Measurements from ENCODE around the gene LEUTX. TPM values are rescaled to one million over a fixed set of nuclear protein-coding genes. Genes with fewer than 3 reads are reported as not detected.
"Not testable (repeated sequence)": the region's sequence is repeated elsewhere in the genome, so short reads cannot be mapped to it uniquely, and the experiment has no call there.

Gene LEUTX
- total RNA-seq, 1 donor from 2014 or later, result not detected

GRCh38 chr19:39788244-39788643 lies 9.6 kb downstream of the LEUTX start:
- DNase-seq, result no peak

DNA sequence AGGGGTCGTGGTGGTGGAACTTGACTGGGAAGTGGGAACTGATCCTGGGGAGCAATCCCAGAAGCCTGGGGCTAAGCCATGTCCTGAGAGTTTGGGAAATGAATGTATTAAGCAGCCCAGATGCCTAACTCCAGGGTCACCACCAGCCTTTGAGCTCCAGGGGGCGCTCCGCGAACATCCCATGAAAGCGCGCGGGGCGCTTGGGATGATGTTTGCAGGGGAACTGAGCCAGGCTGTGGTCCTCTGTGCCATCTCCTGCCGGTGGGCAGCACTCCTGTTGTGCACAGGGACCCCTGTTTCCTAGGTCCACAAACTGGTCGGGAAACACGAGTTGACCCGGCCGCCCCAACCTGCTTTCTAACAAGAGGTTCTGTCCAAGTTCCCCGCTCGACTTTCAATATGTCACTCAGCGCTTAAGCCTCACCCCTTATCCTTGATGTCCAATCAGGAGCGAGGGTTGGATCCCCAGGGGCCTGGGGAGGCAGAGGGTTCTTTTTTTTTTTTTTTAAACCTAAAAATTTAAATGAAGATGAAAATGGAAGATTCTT lies 14.4 kb downstream of the LEUTX start:
- peak; percentile 85 for DNase-seq

GRCh38 chr19:39795001-39795400 lies 16.3 kb downstream of the LEUTX start:
- DNase-seq, result no peak

- no peak for DNase-seq
Observed at GRCh38 chr19:39796000-39796498, 17.4 kb downstream of the LEUTX start.

GRCh38 chr19:39797083-39797482 lies 18.4 kb downstream of the LEUTX start:
- no peak for DNase-seq

- DNase-seq, result no peak
Observed at GRCh38 chr19:39802958-39803357, 24.3 kb downstream of the LEUTX start.

DNA sequence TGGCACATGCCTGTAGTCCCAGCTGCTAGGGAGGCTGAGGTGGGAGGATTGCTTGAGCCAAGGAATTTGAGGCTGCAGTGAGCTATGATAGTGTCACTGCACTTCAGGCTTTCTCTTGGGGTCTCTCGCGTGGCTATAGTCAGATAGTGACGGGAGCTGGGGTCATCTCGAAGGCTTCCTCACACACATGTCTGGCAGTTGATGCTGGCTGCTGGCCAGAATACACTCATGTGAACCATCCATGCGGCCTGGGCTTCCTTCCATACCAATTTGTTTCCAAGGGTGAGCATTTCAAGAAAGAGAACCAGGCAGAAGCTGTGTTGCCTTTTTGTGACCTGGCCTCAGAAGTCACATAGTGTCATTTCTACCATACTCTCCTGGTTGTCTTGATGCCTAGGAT lies 26.4 kb downstream of the LEUTX start:
- DNase-seq, result no peak

GRCh38 chr19:39807846-39808364 lies 29.3 kb downstream of the LEUTX start:
- no peak for DNase-seq

DNA sequence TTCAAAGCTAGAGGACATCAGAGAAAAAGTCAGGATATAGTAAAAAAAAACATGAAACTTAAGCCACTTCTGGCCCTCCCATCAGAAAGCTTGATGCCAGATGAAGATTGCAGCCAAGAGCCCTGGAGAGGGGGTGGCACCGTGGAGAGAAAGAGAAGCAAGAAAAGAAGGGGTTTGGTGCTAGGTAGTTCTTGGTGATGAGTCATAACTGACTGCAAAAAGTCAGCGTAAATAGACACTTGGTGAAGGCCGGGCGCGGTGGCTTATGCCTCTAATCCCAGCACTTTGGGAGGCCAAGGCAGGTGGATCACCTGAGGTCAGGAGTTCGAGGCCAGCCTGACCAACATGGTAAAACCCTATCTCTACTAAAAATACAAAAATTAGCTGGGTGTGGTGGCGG lies 30.0 kb downstream of the LEUTX start:
- not testable (repeated sequence) for DNase-seq

DNA sequence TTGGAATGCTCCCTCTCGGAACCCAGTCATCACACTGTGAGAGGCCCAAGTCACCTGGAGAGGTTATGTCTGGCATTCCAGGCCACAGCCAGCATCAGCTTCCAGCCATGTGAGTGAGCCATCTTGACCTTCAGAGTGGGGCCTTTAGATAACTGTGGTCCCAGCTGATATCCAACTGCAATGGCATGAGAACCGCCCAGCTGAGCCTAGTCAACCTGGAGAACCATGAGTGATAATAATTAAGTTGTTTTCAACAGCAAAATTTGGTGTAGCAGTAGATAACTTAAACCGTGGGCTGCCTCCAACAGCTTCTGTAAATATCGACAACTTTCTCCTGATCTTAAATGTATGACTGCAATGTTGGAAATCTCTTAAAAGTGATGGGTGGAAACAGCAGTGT lies 30.7 kb downstream of the LEUTX start:
- DNase-seq, result no peak

DNA sequence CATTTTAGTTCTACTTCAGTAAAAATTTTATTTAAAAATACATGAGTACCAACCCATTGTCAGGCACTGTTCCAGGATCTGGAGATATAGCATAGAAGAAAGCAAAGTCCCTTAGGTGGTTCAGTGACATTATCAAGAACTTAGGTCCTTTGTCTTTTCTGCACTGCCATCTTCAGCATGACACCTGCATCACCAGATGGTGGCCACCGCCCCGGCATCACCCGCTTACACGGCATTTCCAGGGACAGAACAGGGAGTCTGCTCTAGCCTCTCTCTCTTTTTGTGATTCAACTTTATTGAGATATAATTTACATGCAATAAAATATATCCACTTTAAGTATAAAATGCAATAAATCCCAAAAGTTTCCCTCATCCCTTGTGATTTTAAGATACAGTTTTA lies 31.8 kb downstream of the LEUTX start:
- DNase-seq, result no peak

- DNase-seq, result no peak
Observed at GRCh38 chr19:39811064-39811463, 32.4 kb downstream of the LEUTX start.

DNA sequence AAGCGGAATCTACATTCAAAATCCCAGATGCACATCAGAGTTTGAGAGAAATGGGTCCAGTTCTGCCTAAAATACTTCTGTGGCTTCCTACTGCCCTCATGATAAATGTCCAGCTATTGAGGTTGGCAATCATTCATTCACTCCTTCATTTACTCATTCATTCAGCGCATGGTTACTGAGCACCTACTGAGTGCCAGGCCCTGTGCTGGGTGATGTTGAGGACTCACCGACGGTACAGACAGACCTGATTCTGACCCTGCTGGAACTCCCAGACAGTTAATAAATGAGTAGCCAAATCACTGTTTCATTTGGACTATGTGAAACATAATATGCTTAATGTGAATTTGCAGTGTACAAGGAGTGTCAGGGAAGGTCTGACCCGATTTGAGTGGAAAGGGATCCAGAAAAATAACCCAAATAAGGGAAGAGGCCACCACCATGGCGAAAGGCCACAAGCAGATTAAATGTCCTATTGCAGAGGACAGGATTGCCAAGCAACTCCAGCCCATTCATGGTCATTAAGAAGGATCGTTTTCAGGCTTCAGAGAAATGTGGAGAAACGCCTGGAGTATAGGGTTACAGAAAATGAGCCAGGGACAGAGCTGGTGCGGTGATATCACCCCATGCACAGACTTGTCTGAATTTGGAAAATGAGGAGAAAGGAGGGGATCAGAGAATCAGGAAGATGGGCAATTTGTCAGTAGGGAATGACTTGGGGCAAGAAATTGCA lies 34.8 kb downstream of the LEUTX start:
- no peak for DNase-seq

DNA sequence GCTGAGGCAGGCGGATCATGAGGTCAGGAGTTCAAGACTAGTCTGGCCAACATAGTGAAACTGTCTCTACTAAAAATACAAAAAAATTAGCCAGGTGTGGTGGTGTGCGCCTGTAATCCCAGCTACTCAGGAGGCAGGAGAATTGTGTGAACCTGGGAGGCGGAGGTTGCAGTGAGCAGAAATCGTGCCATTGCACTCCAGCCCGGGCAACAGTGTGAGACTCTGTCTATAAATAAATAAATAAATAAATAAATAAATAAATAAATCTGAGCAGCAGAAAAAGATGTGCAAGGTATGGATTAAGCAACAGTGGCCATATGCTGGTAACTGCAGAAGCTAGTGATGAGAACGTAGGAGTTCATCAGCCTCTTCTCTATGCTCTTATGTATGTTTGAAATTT lies 35.5 kb downstream of the LEUTX start:
- DNase-seq, result not testable (repeated sequence)

GRCh38 chr19:39814595-39814994 lies 35.9 kb downstream of the LEUTX start:
- DNase-seq, result no peak

DNA sequence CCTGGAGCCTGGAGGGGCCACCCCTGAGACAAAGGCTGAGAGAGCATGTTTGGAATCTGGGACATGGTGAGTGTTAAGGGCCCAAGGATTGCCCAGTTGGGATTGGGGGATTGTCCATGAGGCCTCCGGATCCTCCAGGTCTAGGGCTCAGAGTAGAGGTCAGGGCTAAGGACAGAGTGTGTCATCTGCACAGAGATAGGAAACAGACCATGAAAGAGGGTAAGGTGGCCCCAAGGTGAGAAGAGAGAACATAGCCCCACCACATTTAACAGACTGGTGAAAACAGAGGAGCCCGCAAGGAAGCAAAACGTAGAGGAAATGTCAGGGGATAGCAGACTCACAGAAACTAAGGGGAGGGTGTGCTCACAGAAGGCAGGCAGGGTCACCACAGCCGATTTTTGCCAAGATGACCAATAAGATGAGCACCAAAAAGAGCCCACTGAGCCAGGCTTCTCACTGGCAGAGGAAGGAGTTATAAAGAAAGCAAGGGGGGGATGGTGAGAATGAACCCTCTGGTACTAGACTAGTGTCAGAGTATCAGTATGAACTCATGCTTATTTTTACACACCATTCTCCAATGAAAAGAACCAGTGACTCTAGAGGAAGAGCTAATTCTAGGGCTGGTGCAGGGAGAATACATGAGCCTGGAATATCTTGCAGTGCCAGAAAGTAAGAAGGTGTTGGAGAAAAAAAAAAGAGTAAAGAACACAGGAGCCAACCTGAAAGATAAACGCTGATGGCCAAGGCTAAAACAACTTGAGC lies 37.8 kb downstream of the LEUTX start:
- no peak for DNase-seq

GRCh38 chr19:39817888-39818561 lies 39.4 kb downstream of the LEUTX start:
- no peak for DNase-seq

- DNase-seq, result no peak
Observed at GRCh38 chr19:39818626-39819097, 40.0 kb downstream of the LEUTX start.

DNA sequence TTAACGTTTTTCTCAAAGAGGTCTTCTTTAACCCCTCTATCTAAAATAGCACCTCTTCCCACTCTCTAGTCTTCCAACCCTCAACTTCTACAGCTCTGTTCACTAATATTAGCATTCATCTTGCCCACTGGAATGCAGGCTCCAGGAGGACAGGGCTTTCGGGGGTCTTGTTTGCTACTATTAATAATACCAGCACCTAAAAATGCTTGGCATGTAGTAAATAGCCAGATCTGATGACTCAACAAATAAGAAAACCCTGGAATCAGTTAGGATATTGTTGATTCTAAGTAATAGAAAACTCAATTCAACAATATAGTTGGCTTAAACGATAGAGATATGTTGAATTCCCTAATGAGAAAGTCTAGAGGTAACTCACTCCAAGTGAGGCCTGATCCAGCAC lies 41.1 kb downstream of the LEUTX start:
- no peak for DNase-seq

GRCh38 chr19:39820696-39821095 lies 42.0 kb downstream of the LEUTX start:
- no peak for DNase-seq

DNA sequence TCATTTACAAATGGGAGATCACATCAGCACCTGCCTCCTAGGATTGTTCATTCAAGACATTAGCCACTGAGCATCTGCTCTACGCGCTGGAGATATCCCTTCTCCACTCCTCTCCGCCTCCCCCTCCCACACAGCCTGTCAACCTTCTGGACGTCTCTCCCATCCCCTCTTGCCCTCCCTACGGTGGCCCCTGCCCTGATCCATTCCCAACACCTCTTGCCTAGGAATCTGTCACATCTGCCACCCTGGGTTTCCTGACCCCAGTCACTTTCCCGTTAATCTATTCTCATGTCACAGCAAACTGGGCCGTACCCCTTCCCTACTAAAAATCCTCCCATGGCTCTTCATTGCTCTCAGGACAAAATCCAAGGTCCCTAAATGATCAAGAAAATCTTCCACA lies 45.0 kb downstream of the LEUTX start:
- no peak for DNase-seq

DNA sequence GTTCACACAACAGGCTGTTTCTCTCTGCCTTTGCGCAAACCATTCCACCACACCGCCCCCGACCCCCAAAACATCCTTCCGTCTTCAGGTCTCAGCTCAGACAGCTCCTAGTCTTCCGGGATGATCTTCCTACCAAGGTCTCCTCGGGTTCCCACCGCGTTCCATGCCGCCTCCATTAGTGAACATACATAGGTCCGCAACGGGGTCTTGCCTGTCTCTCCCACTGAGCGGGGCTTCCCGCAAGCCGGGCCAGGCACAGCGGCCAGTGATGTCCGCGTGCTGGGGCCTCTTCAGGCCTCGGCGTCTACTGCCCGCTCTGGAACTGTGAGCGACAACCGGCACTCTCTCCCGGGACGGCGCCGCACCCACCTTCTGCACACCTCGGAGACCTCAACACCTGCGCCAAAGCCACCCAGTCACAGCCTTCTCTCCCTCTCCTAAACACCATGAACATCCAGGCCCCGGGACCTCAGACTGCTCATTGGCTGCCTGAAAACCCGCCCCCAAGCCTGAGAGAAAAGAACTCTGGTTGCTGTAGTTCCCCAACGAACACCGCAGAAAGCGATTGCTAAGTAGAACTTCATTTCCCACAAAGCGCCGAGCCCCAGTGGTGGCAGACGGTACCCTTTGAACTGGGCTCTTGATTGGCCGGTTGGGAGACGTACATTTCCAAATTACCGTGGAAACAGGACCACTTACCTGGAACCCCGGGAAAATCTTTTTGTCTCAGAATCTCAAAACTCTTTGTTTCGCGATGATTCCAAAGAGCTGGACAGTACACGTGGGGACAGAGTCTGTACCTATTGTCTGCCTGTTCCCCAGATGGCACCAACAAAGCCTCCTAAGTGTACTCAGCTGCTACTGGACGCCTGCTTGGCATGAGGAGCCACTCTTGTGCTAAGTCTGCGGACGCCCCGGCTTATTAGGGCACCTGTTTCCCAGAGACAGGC lies 45.8 kb downstream of the LEUTX start:
- DNase-seq, result peak; percentile 96
